Skeletal muscle tissue (tissue), 5 donors: ENCODE measurements around the gene PRH1. TPM values are rescaled to one million over a fixed set of nuclear protein-coding genes. Genes with fewer than 3 reads are reported as not detected.

Experiments used
- H3K27ac ChIP-seq: one replicate; pipeline ENCODE4 v1.7.0; 2013; ENCODE audit warnings: mild to moderate bottlenecking, low read depth, low read length, inconsistent platforms
- H3K27me3 ChIP-seq, 3 donors: one replicate each; pipeline ENCODE4 v1.7.0; 2013; ENCODE audit warnings: low read length in 3 of 3; ENCODE audit not compliant: control insufficient read depth in 3 of 3, insufficient read depth in 3 of 3
- H3K36me3 ChIP-seq, 3 donors: one replicate each; pipeline ENCODE4 v1.7.0; 2013; ENCODE audit warnings: low read length in 3 of 3; ENCODE audit not compliant: control insufficient read depth in 3 of 3, insufficient read depth in 3 of 3
- H3K4me1 ChIP-seq, 3 donors: one replicate each; pipeline ENCODE4 v1.7.0; 2013; ENCODE audit warnings: low read length in 3 of 3, mild to moderate bottlenecking in 3 of 3; ENCODE audit not compliant: control insufficient read depth in 3 of 3, insufficient read depth in 3 of 3
- H3K4me3 ChIP-seq, 3 donors: one replicate each; pipeline ENCODE4 v1.7.0; 2013; ENCODE audit warnings: low read length in 3 of 3
- H3K9ac ChIP-seq, 3 donors: one replicate each; pipeline ENCODE4 v1.7.0; 2013; ENCODE audit warnings: low read length in 3 of 3, mild to moderate bottlenecking in 3 of 3, moderate library complexity in 2 of 3, low read depth in 1 of 3
- H3K9me3 ChIP-seq, 3 donors: one replicate each; pipeline ENCODE4 v1.7.0; 2013; ENCODE audit warnings: low read length in 3 of 3; ENCODE audit not compliant: control insufficient read depth in 3 of 3
- small RNA-seq: library from RNA; depleted of rRNA; stranded (forward); fragments of <200 nt; gene quantifications from one replicate; pipeline ENCODE3, GENCODE V24; 2014
- total RNA-seq: library from RNA; depleted of rRNA; stranded (reverse); fragments of >200 nt; gene quantifications from one replicate; pipeline ENCODE4 v1.2.3, GENCODE V29; 2014
- donor health status: Osteomylitis.

PRH1 gene
- total RNA-seq, 1 donor from 2014 or later = 31.8 TPM

DNA sequence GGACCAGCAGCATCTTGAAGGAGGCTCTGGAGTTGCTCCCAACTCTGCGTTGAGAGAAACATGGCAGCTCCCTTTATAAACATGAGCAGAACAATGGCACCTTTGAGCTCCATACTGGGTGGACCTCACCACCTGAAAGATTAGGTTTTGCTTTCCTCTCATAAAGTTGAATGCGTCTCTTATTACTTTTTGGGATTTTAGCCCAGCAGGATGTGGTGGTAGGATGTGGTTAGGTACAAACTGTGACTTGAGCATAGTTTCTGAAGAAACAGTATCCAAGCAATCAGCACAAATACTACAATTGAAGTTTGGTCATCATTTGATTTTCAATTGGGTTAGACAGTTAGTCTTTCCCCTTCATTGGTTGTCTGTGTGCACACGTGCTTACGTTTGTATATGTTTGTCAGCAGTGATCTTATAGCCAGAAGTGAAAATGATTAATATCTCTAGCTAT lies 34.6 kb downstream of the PRH1 start, which contains the start of gene PRR4:
TSS of gene PRR4 (minus strand) at position 51 of the 454 bp plus-strand sequence. CDS start at position 13, 38 bp downstream.
- Histone ChIP-seq H3K4me3 (no peak within 1 kb of the TSS), H3K36me3 (peaks cover 0 to 10% (median 5%) of the 10 kb centered on the region in 3 donors), H3K4me1 (no peaks in the 10 kb centered on the region), H3K27ac (no peak within 1 kb of the TSS), H3K9ac (no peak within 1 kb of the TSS), H3K9me3 (no peaks in the 10 kb centered on the region), H3K27me3 (no peaks in the 10 kb centered on the region)

DNA sequence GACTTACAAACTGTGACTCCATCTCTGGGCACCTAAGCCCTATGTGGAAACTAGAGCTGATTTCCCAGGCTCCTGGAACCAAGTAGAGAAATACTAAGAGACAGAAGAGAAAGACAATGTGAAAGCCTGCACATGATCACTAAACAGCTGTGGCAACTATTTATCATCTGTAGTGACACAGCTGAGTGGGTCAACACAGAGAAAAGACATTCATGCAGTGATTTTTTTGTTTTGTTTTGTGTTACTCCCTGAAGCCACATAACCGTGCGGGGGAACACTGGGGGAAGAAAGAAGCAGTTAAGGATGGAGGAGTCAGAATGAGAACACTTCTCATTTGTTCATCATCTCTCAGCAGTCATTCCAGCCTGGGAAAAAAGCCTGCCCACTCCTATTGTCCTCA lies 36.3 kb downstream of the PRH1 start:
- no peak overlapping the region for H3K27ac ChIP-seq
- no peaks in the 10 kb centered on the region for H3K4me1 ChIP-seq
- no peak overlapping the region for H3K4me3 ChIP-seq
- H3K27me3 ChIP-seq = no peaks in the 10 kb centered on the region
- H3K9me3 ChIP-seq = no peaks in the 10 kb centered on the region
- peaks cover 2 to 14% (median 8%) of the 10 kb centered on the region in 3 donors for H3K36me3 ChIP-seq
- H3K9ac ChIP-seq = no peak overlapping the region

DNA sequence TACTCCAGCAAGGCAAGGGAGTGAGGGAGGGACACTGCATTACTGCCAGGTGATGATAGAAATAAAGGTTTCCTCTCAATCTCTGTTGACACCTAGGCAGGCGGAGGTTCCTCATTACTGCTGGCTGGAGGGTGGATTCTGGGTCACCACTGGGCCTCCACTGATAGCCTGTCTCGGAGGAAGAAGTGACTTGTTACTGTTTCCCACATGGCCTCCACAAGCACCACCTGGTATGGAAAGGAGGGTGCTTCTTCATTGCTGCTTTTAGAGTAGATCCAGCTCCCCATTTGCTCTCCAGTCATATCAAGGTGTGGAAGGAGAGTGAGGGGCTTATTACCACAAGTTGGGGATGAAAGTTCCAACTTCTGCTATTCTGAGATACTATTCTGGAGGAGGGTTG lies 41.2 kb downstream of the PRH1 start:
- H3K9me3 ChIP-seq = no peaks in the 10 kb centered on the region
- no peak overlapping the region for H3K27ac ChIP-seq
- H3K4me1 ChIP-seq = no peaks in the 10 kb centered on the region
- peaks cover 3 to 12% (median 8%) of the 10 kb centered on the region in 3 donors for H3K36me3 ChIP-seq
- no peak overlapping the region for H3K4me3 ChIP-seq
- H3K9ac ChIP-seq = no peak overlapping the region
- H3K27me3 ChIP-seq = no peaks in the 10 kb centered on the region

DNA sequence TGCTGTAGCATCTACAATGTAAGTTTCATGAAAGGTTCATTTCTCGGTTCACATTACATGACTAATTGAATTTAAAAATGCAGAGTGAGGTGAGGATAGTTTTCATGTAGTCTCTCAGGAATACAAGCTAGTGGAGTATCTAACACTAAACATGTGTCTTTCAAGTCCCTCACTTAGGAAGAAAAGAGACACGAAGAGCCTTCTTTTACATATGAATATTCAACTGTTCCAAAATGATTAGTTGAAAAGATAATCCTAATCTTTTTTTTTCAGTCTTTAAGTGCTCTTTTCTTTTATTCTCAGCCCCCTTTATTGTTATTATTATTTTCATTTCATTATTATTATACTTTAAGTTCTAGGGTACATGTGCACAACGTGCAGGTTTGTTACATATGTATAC lies 45.6 kb downstream of the PRH1 start:
- Histone ChIP-seq H3K27ac (no peak overlapping the region), H3K4me1 (no peaks in the 10 kb centered on the region), H3K4me3 (no peak overlapping the region), H3K27me3 (no peaks in the 10 kb centered on the region), H3K9ac (no peak overlapping the region), H3K9me3 (no peaks in the 10 kb centered on the region), H3K36me3 (peaks cover 3 to 7% (median 5%) of the 10 kb centered on the region in 3 donors)

Small RNAs within 50 kb of the gene (small RNA-seq; reads per million reads assigned to genes)
- gene PRR4 = not detected

Other genes with a start within 250 kb of the PRH1 start
- not detected for gene STYK1, start 210.2 kb downstream of the PRH1 start, total RNA-seq
- gene YBX3, start 160.9 kb downstream of the PRH1 start, total RNA-seq = 172 TPM
- gene TAS2R7, start 81.6 kb downstream of the PRH1 start, total RNA-seq = not detected
- not detected for gene TAS2R8, start 77.0 kb downstream of the PRH1 start, total RNA-seq
- gene TAS2R9, start 74.1 kb downstream of the PRH1 start, total RNA-seq = 0.52 TPM
- 2.1 TPM for gene TAS2R10, start 57.9 kb downstream of the PRH1 start, total RNA-seq
- 2.6 TPM for gene PRR4, start 34.8 kb downstream of the PRH1 start, total RNA-seq
- 4.2 TPM for gene TAS2R13, start 25.3 kb upstream of the PRH1 start, total RNA-seq
- not detected for gene PRH2, start 45.0 kb upstream of the PRH1 start, total RNA-seq
- gene TAS2R14, start 55.0 kb upstream of the PRH1 start, total RNA-seq = 6.8 TPM
- gene TAS2R50, start 102.7 kb upstream of the PRH1 start, total RNA-seq = 7.8 TPM
- 6.3 TPM for gene TAS2R20, start 114.0 kb upstream of the PRH1 start, total RNA-seq
- 9.9 TPM for gene TAS2R19, start 138.4 kb upstream of the PRH1 start, total RNA-seq
- 8.9 TPM for gene TAS2R31, start 147.2 kb upstream of the PRH1 start, total RNA-seq
- gene TAS2R46, start 178.0 kb upstream of the PRH1 start, total RNA-seq = 3.1 TPM
- gene TAS2R43, start 208.1 kb upstream of the PRH1 start, total RNA-seq = 11.5 TPM